22Rv1 (cell line): ENCODE measurements around the gene ERVK3-1.
"Not testable (repeated sequence)": the region's sequence is repeated elsewhere in the genome, so short reads cannot be mapped to it uniquely, and the experiment has no call there.

Experiments used
- CTCF ChIP-seq: fragments of 450-650 bp; IDR thresholded peaks from 2 replicates; pipeline ENCODE4 v1.5.1; 2017; ENCODE audit warnings: mild to moderate bottlenecking
- ZFX ChIP-seq: fragments of 450-650 bp; IDR thresholded peaks from 2 replicates; pipeline ENCODE4 v1.6.1; 2017; ENCODE audit warnings: antibody characterized with exemption, borderline replicate concordance

- not testable (repeated sequence) for TF ChIP-seq CTCF, ZFX
Observed at GRCh38 chr19:58348080-58348479, 42.9 kb downstream of the ERVK3-1 start.
